ENCODE measurements around the gene NCOA6. TPM values are rescaled to one million over a fixed set of nuclear protein-coding genes. Genes with fewer than 3 reads are reported as not detected.
"Not testable (repeated sequence)": the region's sequence is repeated elsewhere in the genome, so short reads cannot be mapped to it uniquely, and the experiment has no call there.

NCOA6 gene
- total RNA-seq, 2 experiments from 2014 or later = 28.9 to 29.8 TPM

DNA sequence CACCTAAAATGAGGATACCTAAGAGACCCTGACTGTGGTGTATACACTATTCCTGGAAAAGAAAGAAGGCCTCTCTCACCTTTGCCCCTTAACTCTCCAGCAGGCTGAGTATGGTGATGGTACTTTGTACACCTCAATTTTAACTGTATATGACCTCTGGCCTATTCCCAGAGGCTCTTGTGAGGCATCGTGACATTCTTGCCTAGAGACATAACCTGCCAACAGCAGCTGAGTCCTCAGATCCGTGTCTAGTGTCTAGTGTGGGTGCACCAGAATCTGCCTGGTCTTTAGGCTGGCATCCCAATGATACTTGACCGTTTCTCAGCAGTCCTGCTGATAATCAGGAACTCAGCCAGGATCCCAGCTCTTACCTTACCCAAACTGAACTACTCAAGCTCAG, 101.3 kb downstream of the NCOA6 start:
- no peak for DNase-seq
- POLR2A ChIA-PET = no interaction called here
- no peak overlapping the region for H3K4me3 Mint-ChIP-seq
- no peaks in the 10 kb centered on the region for H3K9me3 Mint-ChIP-seq
- peaks cover 29% of the 10 kb centered on the region for H3K36me3 Mint-ChIP-seq (ENCODE audit: low read depth)
- no peaks in the 10 kb centered on the region for H3K27me3 Mint-ChIP-seq
- peaks cover 17% of the 10 kb centered on the region for H3K4me1 Mint-ChIP-seq
- CTCF ChIA-PET = interaction anchor here (0.7 kb wide), 1 partner anchor 1955 kb away, joined by 3 read pairs; no protein-coding TSS in a partner anchor
- no peak overlapping the region for H3K27ac Mint-ChIP-seq

DNA sequence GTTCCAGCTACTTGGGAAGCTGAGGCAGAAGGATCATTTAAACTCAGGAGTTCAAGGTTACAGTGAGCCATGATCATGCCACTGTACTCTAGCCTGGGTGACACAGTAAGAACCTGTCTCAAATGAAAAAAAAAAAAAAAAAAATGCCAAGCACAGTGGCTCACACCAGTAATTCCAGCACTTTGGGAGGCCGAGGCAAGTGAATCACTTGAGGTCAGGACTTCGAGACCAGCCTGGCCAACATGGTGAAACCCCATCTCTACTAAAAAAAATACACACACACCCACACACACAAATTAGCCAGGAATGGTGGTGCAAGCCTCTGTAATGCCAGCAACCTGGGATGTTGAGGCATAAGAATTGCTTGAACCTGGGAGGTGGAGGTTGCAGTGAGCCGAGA, 102.9 kb downstream of the NCOA6 start:
- H3K9me3 Mint-ChIP-seq, H3K4me3 Mint-ChIP-seq, DNase-seq, H3K27ac Mint-ChIP-seq, CTCF ChIA-PET, H3K27me3 Mint-ChIP-seq: not testable (repeated sequence)
- POLR2A ChIA-PET = interaction anchor here (1.0 kb wide), 1 partner anchor 360 kb away, joined by 3 read pairs; the partner anchor contains the start of gene ITCH
- peaks cover 39% of the 10 kb centered on the region for H3K36me3 Mint-ChIP-seq (ENCODE audit: low read depth)
- H3K4me1 Mint-ChIP-seq = peaks cover 25% of the 10 kb centered on the region

DNA sequence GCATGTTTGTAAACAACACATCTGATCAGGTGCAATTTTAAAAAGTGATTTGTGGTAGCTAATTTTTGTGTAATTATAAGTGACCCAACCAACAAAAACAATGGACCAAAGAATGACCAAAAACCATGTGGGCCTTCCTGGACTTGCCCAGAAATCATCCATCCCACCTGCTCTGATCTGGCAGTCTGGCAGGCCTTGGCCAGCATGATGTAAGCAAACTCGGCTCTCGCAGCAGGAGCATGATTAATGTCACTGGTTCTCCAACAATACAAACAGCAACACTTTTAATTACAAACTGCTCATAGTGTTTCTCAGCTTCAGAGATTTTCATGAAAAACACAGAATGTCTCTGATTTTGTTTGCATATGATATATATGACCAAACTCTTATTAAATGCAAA, 105.2 kb downstream of the NCOA6 start:
- H3K4me3 Mint-ChIP-seq = no peak overlapping the region
- DNase-seq = no peak
- H3K36me3 Mint-ChIP-seq (ENCODE audit: low read depth) = peaks cover 26% of the 10 kb centered on the region
- ChIA-PET CTCF (interaction anchor here (1.2 to 1.7 kb wide), 2 partner anchors 50 to 182 kb away, joined by 3 to 7 read pairs; no protein-coding TSS in a partner anchor), POLR2A (interaction anchor here (1.0 to 2.3 kb wide), 4 partner anchors 10 to 204 kb away, joined by 3 to 7 read pairs (median 4); partner anchors contain the start of gene DYNLRB1)
- H3K9me3 Mint-ChIP-seq = no peaks in the 10 kb centered on the region
- peak overlapping the region; percentile 15 for H3K27ac Mint-ChIP-seq
- H3K4me1 Mint-ChIP-seq = peaks cover 28% of the 10 kb centered on the region
- no peaks in the 10 kb centered on the region for H3K27me3 Mint-ChIP-seq

DNA sequence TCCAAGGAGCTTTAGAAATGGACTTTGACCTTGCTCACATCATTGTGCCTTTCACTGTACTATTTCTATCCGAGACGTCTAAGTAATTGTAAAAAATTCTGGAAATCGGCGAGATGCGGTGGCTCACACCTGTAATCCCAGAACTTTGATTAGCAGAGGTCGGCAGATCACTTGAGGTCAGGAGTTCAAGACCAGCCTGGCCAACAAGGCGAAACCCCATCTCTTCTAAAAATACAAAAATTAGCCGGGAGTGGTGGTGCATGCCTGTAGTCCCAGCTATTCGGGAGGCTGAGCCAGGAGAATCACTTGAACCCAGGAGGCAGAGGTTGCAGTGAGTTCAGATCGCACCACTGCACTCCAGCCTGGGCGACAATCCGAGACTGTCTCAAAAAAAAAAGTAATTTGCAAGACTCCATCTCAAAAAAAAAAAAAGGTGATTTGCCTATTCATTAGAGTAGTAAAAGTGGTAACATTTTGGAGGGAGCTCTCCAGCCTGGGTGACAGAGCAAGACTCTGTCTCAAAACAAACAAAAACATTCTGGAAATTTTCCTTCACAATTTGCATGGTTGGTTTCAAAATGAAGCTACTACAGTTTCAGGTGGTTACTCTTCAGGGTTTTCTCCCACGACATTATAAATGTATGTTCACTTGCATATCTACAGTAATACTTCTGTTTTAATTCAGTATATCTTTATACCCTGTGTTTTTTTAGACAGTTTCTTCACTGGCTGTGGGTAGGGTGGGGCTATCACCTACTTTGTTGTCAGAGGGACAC, 106.0 kb downstream of the NCOA6 start:
- peaks cover 25% of the 10 kb centered on the region for H3K36me3 Mint-ChIP-seq (ENCODE audit: low read depth)
- POLR2A ChIA-PET = interaction anchor here (1.0 to 2.3 kb wide), 4 partner anchors 10 to 203 kb away, joined by 3 to 7 read pairs (median 4); partner anchors contain the start of gene DYNLRB1
- peaks cover 28% of the 10 kb centered on the region for H3K4me1 Mint-ChIP-seq
- CTCF ChIA-PET = interaction anchor here (1.2 to 1.7 kb wide), 2 partner anchors 51 to 181 kb away, joined by 3 to 7 read pairs; no protein-coding TSS in a partner anchor
- not testable (repeated sequence) for H3K9me3 Mint-ChIP-seq, DNase-seq, H3K27me3 Mint-ChIP-seq, H3K27ac Mint-ChIP-seq, H3K4me3 Mint-ChIP-seq

DNA sequence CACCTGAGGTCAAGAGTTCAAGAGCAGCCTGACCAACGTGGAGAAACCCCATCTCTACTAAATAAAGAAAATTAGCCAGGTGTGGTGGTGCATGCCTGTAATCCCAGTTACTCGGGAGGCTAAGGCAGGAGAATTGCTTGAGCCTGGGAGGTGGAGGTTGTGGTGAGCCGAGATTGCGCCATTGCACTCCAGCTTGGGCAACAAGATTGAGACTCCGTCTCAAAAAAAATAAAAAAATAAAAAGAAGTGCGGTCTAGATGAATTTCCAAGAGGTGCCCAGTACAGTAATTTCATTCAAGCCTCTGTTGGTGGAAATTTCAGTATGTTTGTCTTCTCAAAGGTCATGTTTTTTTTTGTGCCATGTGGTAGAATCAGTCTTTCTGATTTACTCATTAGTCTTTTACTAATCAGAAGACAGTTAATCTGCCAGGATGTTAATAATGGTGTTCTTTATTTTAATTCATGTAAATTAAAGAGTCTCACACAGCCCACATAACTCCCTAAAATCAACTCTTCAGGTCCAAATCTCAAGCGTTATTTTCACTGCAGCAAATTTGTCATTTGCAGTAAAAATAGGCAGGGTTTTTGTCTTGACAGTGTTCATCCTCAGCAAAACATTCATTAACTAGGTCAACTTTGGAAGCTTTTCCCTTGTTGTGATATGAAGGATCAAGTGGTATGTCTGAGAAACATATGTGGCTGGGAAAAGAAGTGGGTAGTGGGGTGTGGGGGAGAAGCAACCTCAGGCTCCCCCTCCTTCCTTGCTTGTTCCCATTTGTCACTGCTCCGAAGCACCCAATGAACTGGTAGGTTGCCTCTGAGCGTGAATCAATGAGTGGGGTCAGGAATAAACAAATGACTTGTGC, 108.0 kb downstream of the NCOA6 start:
- DNase-seq = no peak
- H3K36me3 Mint-ChIP-seq (ENCODE audit: low read depth) = peaks cover 34% of the 10 kb centered on the region
- H3K27me3 Mint-ChIP-seq = no peaks in the 10 kb centered on the region
- CTCF ChIA-PET = no interaction called here
- H3K4me3 Mint-ChIP-seq = no peak overlapping the region
- POLR2A ChIA-PET = interaction anchor here (0.9 to 1.1 kb wide), 2 partner anchors 10 to 14 kb away, joined by 3 to 4 read pairs; partner anchors contain the start of gene TP53INP2
- H3K4me1 Mint-ChIP-seq = peaks cover 32% of the 10 kb centered on the region
- H3K27ac Mint-ChIP-seq = no peak overlapping the region
- H3K9me3 Mint-ChIP-seq = no peaks in the 10 kb centered on the region

GRCh38 chr20:34716921-34717229, 108.6 kb downstream of the NCOA6 start:
- POLR2A ChIA-PET = interaction anchor here (0.9 to 1.1 kb wide), 2 partner anchors 9 to 13 kb away, joined by 3 to 4 read pairs; partner anchors contain the start of gene TP53INP2
- no peak overlapping the region for H3K27ac Mint-ChIP-seq
- no peak for DNase-seq
- no peaks in the 10 kb centered on the region for H3K27me3 Mint-ChIP-seq
- CTCF ChIA-PET = interaction anchor here (1.1 kb wide), 1 partner anchor 9 kb away, joined by 3 read pairs; no protein-coding TSS in a partner anchor
- no peak overlapping the region for H3K4me3 Mint-ChIP-seq
- H3K4me1 Mint-ChIP-seq = peaks cover 32% of the 10 kb centered on the region
- no peaks in the 10 kb centered on the region for H3K9me3 Mint-ChIP-seq
- H3K36me3 Mint-ChIP-seq (ENCODE audit: low read depth) = peaks cover 34% of the 10 kb centered on the region

GRCh38 chr20:34715384-34715783, 110.1 kb downstream of the NCOA6 start:
- Mint-ChIP-seq H3K27ac (no peak overlapping the region), H3K4me3 (no peak overlapping the region), H3K4me1 (peaks cover 29% of the 10 kb centered on the region), H3K9me3 (no peaks in the 10 kb centered on the region), H3K36me3 (ENCODE audit: low read depth) (peaks cover 27% of the 10 kb centered on the region), H3K27me3 (no peaks in the 10 kb centered on the region)
- DNase-seq = no peak
- ChIA-PET CTCF (interaction anchor here (0.6 kb wide), 1 partner anchor 16 kb away, joined by 3 read pairs; no protein-coding TSS in a partner anchor), POLR2A (no interaction called here)

DNA sequence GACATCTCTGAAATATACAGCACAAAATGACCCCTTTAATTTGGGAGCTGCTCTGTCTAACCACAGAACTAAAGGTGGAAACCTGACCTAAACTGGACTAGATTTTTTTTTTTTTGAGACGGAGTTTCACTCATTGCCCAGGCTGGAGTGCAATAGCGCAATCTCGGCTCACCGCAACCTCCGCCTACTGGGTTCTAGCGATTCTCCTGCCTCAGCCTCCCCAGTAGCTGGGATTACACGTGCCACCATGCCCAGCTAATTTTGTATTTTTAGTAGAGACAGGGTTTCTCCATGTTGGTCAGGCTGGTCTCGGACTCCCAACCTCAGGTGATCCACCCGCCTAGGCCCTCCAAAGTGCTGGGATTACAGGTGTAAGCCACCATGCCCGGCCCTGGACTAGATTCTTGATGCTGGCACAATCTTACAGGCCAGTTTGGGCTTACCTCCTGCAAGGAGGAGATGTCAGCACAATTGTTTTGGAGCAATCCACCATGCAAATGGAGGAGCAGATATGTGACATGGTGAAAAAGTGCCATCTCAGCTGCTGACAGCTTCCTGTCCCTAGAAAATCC, 111.4 kb downstream of the NCOA6 start:
- H3K27me3 Mint-ChIP-seq, DNase-seq, H3K9me3 Mint-ChIP-seq, H3K27ac Mint-ChIP-seq, H3K4me3 Mint-ChIP-seq, CTCF ChIA-PET: not testable (repeated sequence)
- POLR2A ChIA-PET = interaction anchor here (0.6 to 1.4 kb wide), 3 partner anchors 10 to 177 kb away, joined by 4 read pairs; partner anchors contain the start of gene TP53INP2
- H3K36me3 Mint-ChIP-seq (ENCODE audit: low read depth) = peaks cover 22% of the 10 kb centered on the region
- peaks cover 21% of the 10 kb centered on the region for H3K4me1 Mint-ChIP-seq

DNA sequence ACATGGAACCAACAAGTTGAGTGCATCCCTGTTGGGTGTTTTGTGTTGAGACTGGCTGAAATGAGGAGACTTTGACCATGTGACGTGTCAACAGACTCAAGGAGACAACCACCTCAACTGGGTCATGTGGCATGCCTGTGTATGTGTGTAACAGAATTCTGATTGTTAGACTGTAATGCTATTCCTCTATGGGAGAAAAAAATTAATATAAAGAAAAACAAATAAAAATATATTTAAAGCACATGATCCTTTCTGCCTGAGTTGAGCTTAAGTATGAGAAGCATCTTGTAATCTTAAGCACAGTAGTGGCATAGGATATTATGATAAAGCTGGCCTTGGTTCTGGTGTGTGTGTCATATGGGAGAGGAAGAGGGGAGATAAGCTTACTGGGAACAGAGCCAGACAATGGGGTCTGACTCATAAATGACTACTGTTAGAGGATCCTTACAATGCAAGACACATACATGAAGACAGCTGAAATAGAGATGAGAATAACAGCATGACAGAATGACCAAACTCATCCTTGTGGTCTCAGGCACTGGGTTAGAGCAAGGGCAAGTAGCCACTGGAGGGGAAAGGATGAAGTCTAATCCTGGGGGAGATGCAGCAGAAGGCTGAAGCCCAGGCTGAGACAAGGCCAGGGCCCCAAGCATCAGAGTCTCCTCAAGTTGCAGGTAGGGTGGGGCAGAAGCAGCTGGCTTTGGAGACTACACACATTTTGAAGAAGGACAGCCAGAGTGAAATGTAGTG, 112.1 kb downstream of the NCOA6 start:
- Mint-ChIP-seq H3K9me3 (no peaks in the 10 kb centered on the region), H3K27ac (no peak overlapping the region), H3K4me3 (no peak overlapping the region), H3K27me3 (no peaks in the 10 kb centered on the region), H3K4me1 (peaks cover 22% of the 10 kb centered on the region), H3K36me3 (ENCODE audit: low read depth) (peaks cover 16% of the 10 kb centered on the region)
- CTCF ChIA-PET = no interaction called here
- no peak for DNase-seq
- POLR2A ChIA-PET = interaction anchor here (0.6 to 1.4 kb wide), 3 partner anchors 9 to 176 kb away, joined by 4 read pairs; partner anchors contain the start of gene TP53INP2

GRCh38 chr20:34712525-34713192, 112.8 kb downstream of the NCOA6 start:
- Mint-ChIP-seq H3K27me3 (no peaks in the 10 kb centered on the region), H3K4me1 (peaks cover 22% of the 10 kb centered on the region), H3K4me3 (no peak overlapping the region), H3K9me3 (no peaks in the 10 kb centered on the region), H3K36me3 (ENCODE audit: low read depth) (peaks cover 14% of the 10 kb centered on the region), H3K27ac (no peak overlapping the region)
- ChIA-PET CTCF (interaction anchor here (0.6 kb wide), 1 partner anchor 406 kb away, joined by 3 read pairs; no protein-coding TSS in a partner anchor), POLR2A (interaction anchor here (1.4 kb wide), 1 partner anchor 9 kb away, joined by 4 read pairs; the partner anchor contains the start of gene TP53INP2)
- no peak for DNase-seq

DNA sequence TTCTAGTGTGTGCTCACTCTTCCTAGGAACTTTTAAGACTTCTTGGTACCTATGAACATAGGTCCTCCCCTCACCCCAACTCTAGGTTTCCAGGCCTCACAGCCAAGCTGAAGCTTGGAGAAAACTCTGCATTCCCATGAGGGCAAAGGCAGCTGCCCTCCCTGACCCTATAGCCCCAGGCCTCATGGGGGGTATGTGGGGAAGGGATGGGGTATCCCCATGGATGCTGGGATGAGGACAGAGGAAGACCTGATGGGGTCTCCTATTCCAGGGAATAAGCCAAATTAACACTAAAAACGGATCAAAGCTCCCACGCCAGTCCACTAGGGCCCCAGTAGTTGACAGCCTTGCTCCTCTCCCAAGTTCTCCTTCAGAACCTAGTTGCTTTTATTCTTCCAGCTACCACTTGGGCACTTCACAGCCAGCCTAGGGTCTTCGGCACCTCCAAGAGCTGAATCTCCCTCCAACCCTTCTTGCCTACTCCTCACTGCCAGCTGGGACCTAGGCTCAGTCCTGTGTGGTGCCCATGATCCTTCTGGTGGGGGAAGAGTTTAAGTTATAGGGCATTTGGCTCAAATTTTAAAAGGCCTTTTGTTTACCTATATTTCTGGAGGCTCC, 113.5 kb downstream of the NCOA6 start:
- peaks cover 21% of the 10 kb centered on the region for H3K4me1 Mint-ChIP-seq

More for the DNA sequence above, 113.5 kb downstream of the NCOA6 start:
- Mint-ChIP-seq H3K36me3 (ENCODE audit: low read depth) (peaks cover 10% of the 10 kb centered on the region), H3K9me3 (no peaks in the 10 kb centered on the region), H3K27me3 (no peaks in the 10 kb centered on the region), H3K4me3 (no peak overlapping the region), H3K27ac (no peak overlapping the region)
- DNase-seq = no peak
- POLR2A ChIA-PET = no interaction called here
- CTCF ChIA-PET = interaction anchor here (0.6 kb wide), 2 partner anchors 175 to 406 kb away, joined by 3 read pairs; no protein-coding TSS in a partner anchor

Measured in activated CD4-positive, alpha-beta memory T cell treated with anti-CD3 and anti-CD28 coated beads, Interleukin-2, amount 10 ng/mL, durations not matched to agents 7 days and 5 days (primary cell).